Neutrophil (primary cell): Measurements from ENCODE around the gene PLK4.

ENCODE experiments used
- H3K27ac ChIP-seq: fragments of 200-600 bp; sonication (generic); 2 replicates; pipeline ENCODE4 v1.5.1; 2016; ENCODE audit warnings: mild to moderate bottlenecking, moderate library complexity
- H3K27me3 ChIP-seq: fragments of 200-600 bp; sonication (generic); 2 replicates; pipeline ENCODE4 v1.6.0; 2016; ENCODE audit warnings: mild to moderate bottlenecking
- H3K36me3 ChIP-seq: fragments of 200-600 bp; sonication (generic); 2 replicates; pipeline ENCODE4 v1.5.1; 2017
- H3K4me1 ChIP-seq, 2 experiments: fragments of 200-600 bp in 1 of 2; sonication (generic) in 1 of 2; 1 replicate in 1 of 2; 2 replicates in 1 of 2; pipeline versions ENCODE4 v1.5.1 to v1.6.1; 2013 to 2016; ENCODE audit warnings: low read depth in 1 of 2, low read length in 1 of 2, mild to moderate bottlenecking in 1 of 2, moderate library complexity in 1 of 2; ENCODE audit not compliant: control insufficient read depth in 1 of 2, insufficient read depth in 1 of 2
- H3K4me3 ChIP-seq, 2 experiments: fragments of 200-600 bp in 1 of 2; sonication (generic) in 1 of 2; 1 replicate in 1 of 2; 2 replicates in 1 of 2; pipeline ENCODE4 v1.5.1; 2013 to 2016; ENCODE audit warnings: low read depth in 1 of 2, low read length in 1 of 2, mild to moderate bottlenecking in 1 of 2, moderate library complexity in 1 of 2
- H3K9me3 ChIP-seq: fragments of 200-600 bp; sonication (generic); 2 replicates; pipeline ENCODE4 v1.5.1; 2016
- CTCF ChIP-seq: fragments of 200-600 bp; sonication (generic); IDR thresholded peaks from 2 replicates; pipeline ENCODE4 v1.5.1; 2016; ENCODE audit warnings: antibody characterized with exemption

Gene PLK4

GRCh38 chr4:127880763-127881562, at the start of gene PLK4:
Gene PLK4, plus strand, starts transcription at chr4:127880893. Its CDS starts 242 bp downstream, at chr4:127881135.
- H3K4me3 ChIP-seq = peak within 1 kb of the TSS; percentile 75 to 93
- H3K9me3 ChIP-seq = no peaks in the 10 kb centered on the region
- H3K27ac ChIP-seq = peak within 1 kb of the TSS; percentile 81
- peak; percentile 18 for TF ChIP-seq CTCF
- H3K36me3 ChIP-seq = peaks cover 4% of the 10 kb centered on the region
- peaks cover 11 to 14% of the 10 kb centered on the region in 2 experiments for H3K4me1 ChIP-seq
- H3K27me3 ChIP-seq = no peaks in the 10 kb centered on the region

- H3K36me3 ChIP-seq = no peaks in the 10 kb centered on the region
- TF ChIP-seq CTCF = no peak
- H3K27me3 ChIP-seq = no peaks in the 10 kb centered on the region
- H3K27ac ChIP-seq = no peak overlapping the region
- H3K4me1 ChIP-seq = no peaks in the 10 kb centered on the region
- no peaks in the 10 kb centered on the region for H3K9me3 ChIP-seq
- H3K4me3 ChIP-seq = no peak overlapping the region
Observed at GRCh38 chr4:127832585-127832984, 48.1 kb upstream of the PLK4 start.

GRCh38 chr4:127843704-127844600, 36.7 kb upstream of the PLK4 start:
- H3K4me1 ChIP-seq = no peaks in the 10 kb centered on the region
- no peaks in the 10 kb centered on the region for H3K36me3 ChIP-seq
- H3K27me3 ChIP-seq = no peaks in the 10 kb centered on the region
- H3K27ac ChIP-seq = no peak overlapping the region
- H3K4me3 ChIP-seq = no peak overlapping the region
- H3K9me3 ChIP-seq = no peaks in the 10 kb centered on the region
- no peak for TF ChIP-seq CTCF

GRCh38 chr4:127844601-127845116, 36.0 kb upstream of the PLK4 start:
- Histone ChIP-seq H3K4me3 (no peak overlapping the region), H3K9me3 (no peaks in the 10 kb centered on the region), H3K27ac (no peak overlapping the region), H3K4me1 (no peaks in the 10 kb centered on the region), H3K27me3 (no peaks in the 10 kb centered on the region), H3K36me3 (no peaks in the 10 kb centered on the region)
- no peak for TF ChIP-seq CTCF

GRCh38 chr4:127846061-127846460, 34.6 kb upstream of the PLK4 start:
- TF ChIP-seq CTCF = no peak
- Histone ChIP-seq H3K36me3 (no peaks in the 10 kb centered on the region), H3K4me1 (no peaks in the 10 kb centered on the region), H3K4me3 (no peak overlapping the region), H3K9me3 (peaks cover 9% of the 10 kb centered on the region), H3K27ac (no peak overlapping the region), H3K27me3 (no peaks in the 10 kb centered on the region)
